PFSK-1 (cell line): ENCODE data around the gene MBD6.
A peak's percentile ranks its signal among the peaks of the same experiment; 100 is the strongest.

Experiments used
- FOXP2 ChIP-seq: optimal IDR thresholded peaks from 2 replicates; pipeline ENCODE3; 2011; ENCODE audit warnings: borderline replicate concordance, control low read depth, inconsistent platforms; ENCODE audit not compliant: insufficient read depth; ENCODE audit errors: extremely low read length, extremely low read depth
- POLR2AphosphoS5 ChIP-seq: IDR thresholded peaks from 2 replicates; pipeline ENCODE4 v1.6.1; 2012; ENCODE audit warnings: low read depth, mild to moderate bottlenecking, control low read depth, low read length, moderate library complexity
- SIN3A ChIP-seq: IDR thresholded peaks from 2 replicates; pipeline ENCODE4 v1.6.1; 2012; ENCODE audit warnings: mild to moderate bottlenecking, low read length, moderate library complexity, borderline replicate concordance; ENCODE audit not compliant: insufficient read depth
- TAF1 ChIP-seq: IDR thresholded peaks from 2 replicates; pipeline ENCODE4 v1.6.1; 2012; ENCODE audit warnings: low read length, control low read depth, borderline replicate concordance; ENCODE audit not compliant: insufficient read depth
- TF ChIP-seq, protein P1 (sequence below), 2 experiments: IDR thresholded peaks; 2 replicates each; pipeline versions ENCODE4 v1.6.1 to v1.8.0; 2011 to 2012; ENCODE audit warnings: low read depth in 2 of 2, low read length in 2 of 2, control low read depth in 1 of 2, inconsistent platforms in 1 of 2, mild to moderate bottlenecking in 1 of 2, moderate library complexity in 1 of 2; ENCODE audit not compliant: insufficient read depth in 1 of 2

Gene MBD6

DNA sequence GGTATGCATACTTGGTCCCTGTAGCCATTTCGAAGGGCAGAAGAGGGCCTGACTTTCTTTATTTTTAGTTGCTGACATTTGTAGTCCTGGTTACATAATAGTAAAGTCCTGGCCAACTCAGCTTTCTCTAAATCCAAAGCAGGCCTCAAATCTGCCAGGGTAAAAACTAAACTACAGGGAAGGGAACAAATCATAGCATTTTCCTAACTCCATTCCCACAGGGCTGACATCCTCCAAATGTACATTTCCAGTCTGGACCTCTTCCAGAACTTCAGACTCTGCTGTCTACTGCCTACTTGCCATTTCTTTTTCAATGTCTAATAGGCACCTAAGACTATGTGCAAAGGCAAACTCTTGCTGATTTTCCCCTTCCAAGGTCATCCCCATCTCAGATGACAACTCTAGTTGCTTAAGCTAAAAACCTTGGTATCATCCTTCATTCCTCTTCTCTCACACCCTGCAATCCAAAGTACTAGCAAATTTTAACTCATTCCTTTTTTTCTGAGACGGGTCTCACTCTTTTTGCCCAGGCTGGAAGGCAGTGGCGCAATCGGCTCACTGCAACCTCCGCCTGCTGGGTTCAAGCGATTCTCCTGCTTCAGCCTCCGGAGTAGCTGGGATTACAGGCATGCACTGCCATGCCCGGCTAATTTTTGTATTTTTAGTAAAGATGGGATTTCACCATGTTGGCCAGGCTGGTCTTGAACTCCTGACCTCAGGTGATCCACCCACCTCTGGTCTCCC, 4.3 kb upstream of the MBD6 start:
- 0 out of 2 replicates have a peak, but pooled peaks have one; percentile 18 for TF ChIP-seq POLR2AphosphoS5
- TF ChIP-seq FOXP2: no peak

DNA sequence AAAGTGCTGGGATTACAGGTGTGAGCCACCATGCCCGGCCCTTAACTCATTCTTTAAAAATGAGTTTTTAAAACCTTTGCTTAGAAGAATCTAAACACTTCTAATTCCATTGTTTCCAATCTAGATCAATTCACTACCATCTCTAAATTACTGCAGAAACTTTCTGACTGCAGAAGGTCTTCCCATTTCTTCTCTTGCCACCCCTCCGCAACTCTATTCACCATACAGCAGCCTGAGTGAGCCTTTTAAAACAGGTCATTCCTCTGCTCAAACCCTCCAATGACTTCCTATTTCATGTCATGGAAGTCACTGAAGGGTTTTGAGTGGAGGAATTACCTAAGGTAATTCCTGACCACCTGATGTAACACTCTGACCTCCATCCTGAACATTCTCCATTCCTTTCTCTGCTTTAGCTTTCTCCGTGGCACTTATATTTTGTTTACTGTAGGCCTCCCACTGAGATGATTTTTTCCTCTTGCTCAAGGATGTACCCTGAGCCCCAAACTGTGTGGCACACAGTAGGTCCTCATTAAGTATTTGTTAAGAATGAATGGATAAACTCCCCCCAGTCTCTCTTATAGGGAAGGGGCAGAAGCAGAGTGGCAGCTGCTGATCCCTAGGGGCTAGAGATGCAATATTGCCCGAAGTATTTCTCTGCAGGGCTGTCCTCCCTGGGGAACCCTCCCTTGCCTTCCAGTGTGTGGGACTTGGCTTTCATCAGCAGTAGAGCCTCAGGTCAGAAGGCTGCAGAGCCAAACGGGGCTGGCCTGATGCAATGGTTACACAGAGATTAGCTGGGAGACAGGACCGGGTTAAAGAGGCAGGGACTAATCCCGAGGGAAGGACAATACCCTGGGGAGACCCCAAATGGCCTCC, 3.5 kb upstream of the MBD6 start:
- TF ChIP-seq TAF1: no peak
- no peak for TF ChIP-seq SIN3A
- TF ChIP-seq FOXP2: no peak
- TF ChIP-seq, protein P1, sequence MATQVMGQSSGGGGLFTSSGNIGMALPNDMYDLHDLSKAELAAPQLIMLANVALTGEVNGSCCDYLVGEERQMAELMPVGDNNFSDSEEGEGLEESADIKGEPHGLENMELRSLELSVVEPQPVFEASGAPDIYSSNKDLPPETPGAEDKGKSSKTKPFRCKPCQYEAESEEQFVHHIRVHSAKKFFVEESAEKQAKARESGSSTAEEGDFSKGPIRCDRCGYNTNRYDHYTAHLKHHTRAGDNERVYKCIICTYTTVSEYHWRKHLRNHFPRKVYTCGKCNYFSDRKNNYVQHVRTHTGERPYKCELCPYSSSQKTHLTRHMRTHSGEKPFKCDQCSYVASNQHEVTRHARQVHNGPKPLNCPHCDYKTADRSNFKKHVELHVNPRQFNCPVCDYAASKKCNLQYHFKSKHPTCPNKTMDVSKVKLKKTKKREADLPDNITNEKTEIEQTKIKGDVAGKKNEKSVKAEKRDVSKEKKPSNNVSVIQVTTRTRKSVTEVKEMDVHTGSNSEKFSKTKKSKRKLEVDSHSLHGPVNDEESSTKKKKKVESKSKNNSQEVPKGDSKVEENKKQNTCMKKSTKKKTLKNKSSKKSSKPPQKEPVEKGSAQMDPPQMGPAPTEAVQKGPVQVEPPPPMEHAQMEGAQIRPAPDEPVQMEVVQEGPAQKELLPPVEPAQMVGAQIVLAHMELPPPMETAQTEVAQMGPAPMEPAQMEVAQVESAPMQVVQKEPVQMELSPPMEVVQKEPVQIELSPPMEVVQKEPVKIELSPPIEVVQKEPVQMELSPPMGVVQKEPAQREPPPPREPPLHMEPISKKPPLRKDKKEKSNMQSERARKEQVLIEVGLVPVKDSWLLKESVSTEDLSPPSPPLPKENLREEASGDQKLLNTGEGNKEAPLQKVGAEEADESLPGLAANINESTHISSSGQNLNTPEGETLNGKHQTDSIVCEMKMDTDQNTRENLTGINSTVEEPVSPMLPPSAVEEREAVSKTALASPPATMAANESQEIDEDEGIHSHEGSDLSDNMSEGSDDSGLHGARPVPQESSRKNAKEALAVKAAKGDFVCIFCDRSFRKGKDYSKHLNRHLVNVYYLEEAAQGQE (IDR thresholded peaks at IDR 0.05; ENCODE audit: insufficient read depth in 1 of 2, low read depth in 2 of 2, low read length in 2 of 2): no peak

DNA sequence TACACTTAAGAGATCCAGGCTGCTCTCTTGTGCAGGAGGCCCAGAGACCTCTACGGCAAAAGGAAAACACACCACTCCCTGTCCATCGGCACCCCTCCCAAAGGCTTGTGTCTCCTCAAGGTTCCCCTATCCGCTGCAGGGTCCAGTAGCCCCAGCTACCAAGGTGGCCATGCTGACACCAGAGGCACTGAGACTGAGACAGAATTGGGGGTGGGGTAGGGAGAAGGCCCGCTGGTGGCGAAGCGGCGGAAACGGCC, 2.9 kb upstream of the MBD6 start:
- TF ChIP-seq TAF1 (no peak), FOXP2 (no peak), POLR2AphosphoS5 (no peak), SIN3A (no peak)
- TF ChIP-seq, protein P1 (IDR thresholded peaks at IDR 0.05; ENCODE audit: insufficient read depth in 1 of 2, low read depth in 2 of 2, low read length in 2 of 2): no peak

DNA sequence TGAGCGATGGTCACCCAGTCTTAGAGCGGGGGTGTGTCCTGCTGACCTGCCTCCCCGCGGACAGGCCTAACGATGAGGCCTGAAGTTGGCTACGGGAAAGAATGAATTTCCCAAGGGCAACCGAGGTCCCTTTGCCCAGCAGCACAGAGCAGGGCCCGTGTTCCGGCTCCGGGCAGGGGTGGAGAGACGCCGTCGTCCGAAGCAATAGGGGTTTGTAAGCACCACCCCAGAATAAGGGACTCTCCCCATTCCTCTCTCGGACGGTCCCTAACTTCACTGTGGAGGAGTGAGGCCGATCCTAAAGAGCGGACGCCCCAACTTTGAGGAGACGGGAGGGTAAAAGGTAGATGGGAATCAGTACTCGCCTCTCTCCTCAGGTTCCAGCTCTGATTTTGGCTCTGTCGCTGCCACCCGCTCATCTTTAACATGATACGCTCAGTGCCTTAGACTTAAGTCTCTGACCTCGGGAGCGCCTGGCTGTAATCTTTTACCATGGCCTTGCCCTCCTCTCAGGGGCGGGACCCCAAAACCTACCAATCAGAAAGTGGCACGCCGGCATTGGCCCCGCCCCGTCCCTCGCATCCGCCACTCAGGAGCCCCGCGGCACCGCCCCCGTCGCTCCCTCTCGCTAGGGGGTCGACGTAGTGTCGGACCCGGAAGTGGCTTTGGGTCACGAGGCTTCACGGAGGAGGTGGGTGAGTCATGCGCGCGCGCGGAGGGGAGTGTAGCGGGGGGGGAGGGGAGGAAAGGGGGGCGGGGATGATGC, 2.4 kb upstream of the MBD6 start, which contains the start of gene DDIT3:
DDIT3 (minus strand) TSS at position 462 of the 766 bp plus-strand sequence. CDS start 3,108 bp downstream, outside the sequence.
- TF ChIP-seq, protein P1 (IDR thresholded peaks at IDR 0.05; ENCODE audit: insufficient read depth in 1 of 2, low read depth in 2 of 2, low read length in 2 of 2): peak in 1 of 2 experiments; percentile 56; a peak in 1 of 4 replicates
- peak; percentile 98 for TF ChIP-seq TAF1
- TF ChIP-seq POLR2AphosphoS5: peak; percentile 99
- TF ChIP-seq FOXP2: no peak
- peak; percentile 73; the same call in 1 of the 2 replicates for TF ChIP-seq SIN3A

DNA sequence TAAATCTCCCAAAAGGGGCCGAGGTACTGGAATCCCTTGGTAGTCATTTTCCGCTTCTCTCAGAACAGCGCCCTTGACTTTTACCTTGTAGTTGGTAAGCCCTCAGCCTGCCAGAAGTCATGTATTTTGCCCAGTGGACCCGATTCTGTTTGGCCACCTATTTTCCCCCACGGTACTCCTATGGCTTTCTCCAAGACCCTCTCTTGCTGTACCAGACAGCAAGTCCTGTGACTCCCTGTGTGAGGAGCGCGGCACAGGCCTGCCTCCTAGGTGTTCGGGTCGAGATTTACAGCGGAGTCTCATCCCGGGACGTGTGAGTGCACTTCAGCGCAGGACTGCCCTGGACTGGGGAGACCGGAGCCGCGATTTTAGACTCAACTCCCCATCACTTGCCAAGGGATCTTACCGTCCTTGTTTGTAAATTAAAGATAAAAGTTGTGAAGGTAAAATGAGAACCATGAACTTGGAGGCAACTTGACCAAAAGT, 1.1 kb upstream of the MBD6 start:
- TF ChIP-seq TAF1: no peak
- TF ChIP-seq POLR2AphosphoS5: no peak
- TF ChIP-seq, protein P1 (IDR thresholded peaks at IDR 0.05; ENCODE audit: insufficient read depth in 1 of 2, low read depth in 2 of 2, low read length in 2 of 2): no peak
- no peak for TF ChIP-seq FOXP2
- no peak for TF ChIP-seq SIN3A
